COR-L47 (cell line): ENCODE results near the gene KDM4D.
"Not testable (repeated sequence)": the region's sequence is repeated elsewhere in the genome, so short reads cannot be mapped to it uniquely, and the experiment has no call there.

ENCODE experiments used
- DNase-seq: peaks from one replicate; lab custom pipeline; 2025; lab: John Stamatoyannopoulos, UW

The KDM4D gene

DNA sequence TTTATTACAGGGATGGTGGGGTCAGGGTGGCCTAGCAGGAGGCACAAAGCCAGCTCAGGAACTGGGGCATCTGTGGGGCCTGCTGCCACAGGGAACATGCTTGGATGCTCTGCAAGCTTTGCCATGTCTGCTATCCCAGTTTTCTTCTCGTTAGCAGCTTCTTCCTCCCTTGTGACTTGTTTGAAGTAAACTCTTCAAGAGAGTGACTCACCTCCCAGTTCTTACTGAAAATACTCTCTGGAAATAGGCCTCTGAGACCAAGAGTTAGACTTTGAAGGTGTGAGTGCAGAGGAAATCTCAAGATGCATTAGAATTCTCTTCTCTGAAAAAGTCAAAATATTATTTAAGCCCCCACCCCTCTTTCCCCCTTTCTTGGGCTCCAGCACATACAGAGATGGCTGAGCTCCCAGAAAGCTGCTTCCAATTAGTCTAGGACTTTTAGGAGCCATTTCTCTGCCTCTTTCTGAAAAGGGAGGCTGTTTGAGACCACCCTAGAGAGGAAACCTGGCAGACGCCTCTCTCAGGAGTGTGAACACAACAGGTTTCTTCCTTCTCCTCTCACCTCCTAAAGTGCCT is 15.3 kb upstream of the KDM4D start:
- no peak for DNase-seq

DNA sequence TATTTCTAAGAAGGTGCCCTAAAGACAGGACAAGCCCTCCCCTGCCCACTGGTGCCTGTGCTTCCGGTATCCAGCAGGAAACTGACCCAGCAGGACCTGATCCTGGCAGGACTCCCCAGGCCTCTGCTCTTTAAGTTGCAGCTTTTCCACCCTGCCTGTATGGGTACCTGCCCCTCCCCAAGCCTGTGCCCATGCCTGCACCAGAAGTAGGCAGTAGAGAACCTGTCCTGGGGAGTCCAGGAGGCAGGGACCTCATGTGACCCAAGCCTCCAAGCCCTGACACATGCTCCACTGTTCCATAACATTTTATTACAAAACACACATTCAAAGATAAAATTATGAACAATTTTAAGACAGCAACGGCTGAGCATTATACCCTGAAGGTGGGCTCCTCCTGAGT is 14.3 kb upstream of the KDM4D start:
- no peak for DNase-seq

DNA sequence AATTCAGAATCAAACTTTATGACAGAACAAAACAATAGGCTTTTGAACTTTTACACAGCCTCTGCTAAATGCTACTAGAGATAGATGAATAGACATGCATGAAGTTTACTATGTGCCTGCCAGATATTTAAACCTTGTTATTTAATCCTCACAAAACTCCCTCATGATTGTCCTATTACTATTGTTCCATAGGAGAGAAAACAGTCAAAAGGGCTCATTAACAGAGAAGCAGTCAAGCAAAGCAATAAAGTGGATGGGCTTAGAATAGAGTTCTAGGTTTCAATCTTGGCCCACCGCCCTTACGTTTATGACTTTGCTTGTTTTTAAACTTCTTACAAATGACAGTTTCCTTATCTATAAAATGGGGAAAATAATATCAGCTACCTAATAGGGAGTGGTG is 13.0 kb upstream of the KDM4D start:
- no peak for DNase-seq

DNA sequence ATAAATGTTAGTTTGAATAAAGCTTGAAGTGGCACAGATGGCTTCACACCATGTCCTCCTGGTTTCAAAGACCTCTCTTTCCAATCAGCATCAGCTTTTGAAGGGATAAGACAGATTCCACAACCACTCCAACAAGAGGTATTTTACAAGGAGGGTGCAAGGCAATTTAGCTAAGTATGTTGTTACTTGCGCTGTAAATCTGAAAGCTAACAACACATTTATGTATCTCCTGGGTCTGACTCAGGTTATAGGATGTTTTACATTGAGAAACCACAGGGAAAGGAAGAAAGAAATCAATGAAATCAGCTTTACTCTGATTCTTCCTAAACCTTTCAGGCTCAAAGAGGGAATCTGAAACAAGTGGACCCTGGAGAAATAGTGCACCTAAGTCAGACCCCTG is 12.3 kb upstream of the KDM4D start:
- no peak for DNase-seq

DNA sequence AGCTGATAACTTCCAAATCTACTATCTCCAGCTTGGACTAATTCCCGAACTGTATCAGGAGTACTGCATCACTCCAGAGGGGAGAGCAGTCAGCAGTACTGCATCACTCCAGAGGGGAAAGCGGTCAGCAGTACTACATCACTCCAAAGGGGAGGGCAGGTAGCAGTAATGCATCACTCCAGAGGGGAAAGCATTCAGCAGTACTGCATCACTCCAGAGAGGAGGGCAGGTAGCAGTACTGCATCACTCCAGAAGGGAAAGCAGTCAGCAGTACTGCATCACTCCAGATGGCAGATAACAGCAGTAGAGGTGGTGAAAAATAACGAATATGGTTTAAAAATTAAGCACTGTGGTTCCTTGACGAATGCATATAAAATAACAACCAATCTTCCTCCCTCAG is 8.6 kb upstream of the KDM4D start:
- no peak for DNase-seq

DNA sequence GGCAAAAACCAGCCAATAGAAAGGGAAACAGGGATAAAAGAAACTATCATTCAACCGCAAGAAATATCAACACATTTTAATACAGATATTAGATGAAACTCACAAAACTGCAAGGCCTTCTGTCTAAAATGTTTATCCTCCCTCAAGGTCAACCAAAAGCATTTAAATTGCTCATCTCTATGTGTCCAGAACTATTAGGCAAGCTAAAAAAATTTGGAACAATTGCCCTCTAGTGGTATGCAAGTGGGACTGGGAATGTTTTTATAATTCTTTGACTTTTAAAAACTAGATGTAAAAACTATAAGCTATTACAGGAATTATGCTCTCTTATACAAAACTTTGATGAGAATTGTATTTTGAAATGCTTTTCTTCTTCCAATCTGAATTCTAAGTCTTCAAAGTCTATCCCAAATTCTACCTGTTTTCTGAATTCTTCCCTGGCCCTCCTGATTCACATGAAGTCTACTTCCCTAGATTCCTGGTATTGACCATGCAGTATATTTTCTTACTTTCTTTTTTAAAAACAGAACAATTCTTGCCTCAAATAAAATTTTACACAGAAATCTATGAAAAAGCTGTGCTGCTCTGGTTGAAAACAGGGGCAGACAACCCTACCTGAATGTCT is 5.1 kb upstream of the KDM4D start:
- DNase-seq: no peak

DNA sequence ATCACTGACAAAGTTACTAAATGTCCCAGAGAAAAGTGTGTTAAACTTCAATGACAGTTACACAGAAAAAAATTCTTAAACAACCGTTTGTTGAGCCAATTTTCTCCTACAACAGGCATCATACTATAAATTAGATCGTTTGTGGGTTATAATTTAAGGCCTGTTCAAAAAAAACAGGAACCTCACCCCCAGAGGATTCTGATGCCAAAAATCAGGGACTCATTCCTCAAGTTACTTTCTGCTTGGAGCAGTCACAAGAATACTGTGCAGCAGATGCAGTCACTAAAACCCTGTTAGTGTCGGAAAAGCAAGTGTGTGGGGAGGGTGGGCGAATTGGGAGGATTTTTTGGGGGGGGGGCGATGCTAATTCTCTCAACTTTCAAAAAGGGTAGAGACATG is 810 bp upstream of the KDM4D start:
- DNase-seq: no peak

DNA sequence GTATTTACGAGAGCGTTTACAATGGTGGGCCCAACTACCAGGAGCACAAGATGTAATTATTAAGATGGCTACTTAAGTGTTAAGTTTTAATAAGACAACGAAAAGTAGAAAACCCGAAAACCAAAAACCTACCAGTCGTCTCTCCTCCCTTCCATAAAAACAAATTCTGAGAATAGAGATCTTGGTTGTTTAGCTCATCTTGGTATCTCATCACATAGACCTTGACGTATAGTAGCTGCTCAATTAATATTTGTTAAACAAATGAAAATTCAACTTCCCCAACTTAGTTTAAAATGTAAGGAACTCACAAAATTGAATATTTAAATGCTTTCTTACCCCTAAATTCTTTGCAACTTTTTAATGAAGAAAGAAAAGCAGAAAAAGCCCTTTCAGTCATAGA is 669 bp downstream of the KDM4D start:
- DNase-seq: no peak

DNA sequence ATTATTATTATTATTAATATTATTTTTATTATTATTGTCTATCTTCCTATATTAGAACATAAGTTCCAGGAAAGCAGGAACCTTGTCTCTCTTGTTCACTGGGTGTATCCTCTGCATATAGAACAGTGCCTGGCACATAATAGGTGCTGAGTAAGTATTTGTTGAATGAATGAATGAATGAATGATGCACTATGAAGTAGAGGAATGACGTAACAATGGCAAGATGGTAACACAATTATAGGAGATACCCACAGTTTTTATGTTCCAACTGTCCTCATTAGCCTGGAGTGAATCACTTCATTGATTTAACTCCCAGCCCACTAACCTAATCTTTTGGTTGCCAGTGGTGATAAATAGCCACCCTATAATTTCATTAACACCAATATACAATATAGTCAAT is 2.1 kb downstream of the KDM4D start:
- no peak for DNase-seq

DNA sequence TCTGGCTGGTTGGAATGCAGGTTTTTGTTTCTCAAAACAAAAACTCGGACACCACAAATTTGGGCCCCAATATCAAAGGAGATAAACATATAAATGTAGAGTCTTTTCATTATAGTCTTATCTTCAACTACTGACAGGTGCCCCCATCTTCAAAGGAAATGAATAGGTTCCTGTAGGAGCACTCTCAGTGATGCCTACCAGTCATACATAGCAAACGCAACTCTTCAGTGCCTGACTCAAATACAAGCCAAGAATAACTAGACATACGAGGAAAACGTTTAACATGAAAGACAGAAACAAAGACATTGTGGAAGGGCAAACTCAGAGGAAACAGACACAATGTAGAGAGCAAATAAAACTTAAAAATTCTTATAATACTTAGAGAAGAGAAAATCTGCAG is 13.9 kb downstream of the KDM4D start:
- DNase-seq: no peak

DNA sequence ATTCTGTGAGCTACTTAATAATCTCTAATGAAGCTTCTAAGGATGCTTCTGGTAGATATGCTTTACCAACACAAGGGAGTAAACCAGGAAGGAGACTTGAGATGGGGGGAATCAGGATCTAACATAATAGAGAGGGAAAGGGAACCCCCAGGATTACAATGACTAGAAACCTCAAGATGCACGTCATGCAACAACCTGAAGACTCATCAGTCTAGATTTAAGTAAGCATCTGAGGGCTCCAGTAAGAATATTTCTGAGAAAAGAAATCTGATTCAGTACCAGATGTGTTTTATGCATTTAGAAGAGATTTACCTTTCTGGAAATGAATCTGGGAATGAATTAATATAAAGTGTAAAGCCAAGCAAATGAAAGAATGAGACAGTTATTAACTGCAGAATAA is 15.2 kb downstream of the KDM4D start:
- no peak for DNase-seq

DNA sequence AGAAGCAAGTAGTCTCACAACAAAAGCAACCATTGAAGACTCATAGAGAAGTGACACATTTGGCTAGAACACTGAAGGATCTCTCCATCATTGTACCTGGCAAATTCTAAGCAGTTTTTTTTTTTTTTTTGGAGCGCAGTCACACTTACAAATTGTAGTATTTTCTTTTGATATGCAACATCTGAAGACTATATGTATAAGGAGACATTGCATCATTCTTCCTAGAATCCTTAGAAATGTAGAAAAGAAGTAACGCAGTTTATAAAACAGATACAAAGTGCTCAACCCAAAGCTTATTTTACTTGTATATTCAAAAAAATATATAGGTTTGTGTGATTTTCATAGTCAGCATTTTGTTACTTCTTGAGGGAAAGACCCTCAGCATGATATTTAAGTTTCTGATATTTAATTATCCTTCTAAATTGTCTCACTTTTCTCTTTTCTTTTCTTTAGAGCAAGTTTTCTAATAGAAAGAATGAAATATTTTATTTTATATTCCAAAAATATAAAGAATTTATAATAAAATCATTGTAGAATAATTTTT is 20.0 kb downstream of the KDM4D start:
- DNase-seq: no peak

DNA sequence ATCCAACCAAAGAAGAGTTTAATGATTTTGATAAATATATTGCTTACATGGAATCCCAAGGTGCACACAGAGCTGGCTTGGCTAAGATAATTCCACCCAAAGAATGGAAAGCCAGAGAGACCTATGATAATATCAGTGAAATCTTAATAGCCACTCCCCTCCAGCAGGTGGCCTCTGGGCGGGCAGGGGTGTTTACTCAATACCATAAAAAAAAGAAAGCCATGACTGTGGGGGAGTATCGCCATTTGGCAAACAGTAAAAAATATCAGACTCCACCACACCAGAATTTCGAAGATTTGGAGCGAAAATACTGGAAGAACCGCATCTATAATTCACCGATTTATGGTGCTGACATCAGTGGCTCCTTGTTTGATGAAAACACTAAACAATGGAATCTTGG is 23.9 kb downstream of the KDM4D start:
- no peak for DNase-seq

DNA sequence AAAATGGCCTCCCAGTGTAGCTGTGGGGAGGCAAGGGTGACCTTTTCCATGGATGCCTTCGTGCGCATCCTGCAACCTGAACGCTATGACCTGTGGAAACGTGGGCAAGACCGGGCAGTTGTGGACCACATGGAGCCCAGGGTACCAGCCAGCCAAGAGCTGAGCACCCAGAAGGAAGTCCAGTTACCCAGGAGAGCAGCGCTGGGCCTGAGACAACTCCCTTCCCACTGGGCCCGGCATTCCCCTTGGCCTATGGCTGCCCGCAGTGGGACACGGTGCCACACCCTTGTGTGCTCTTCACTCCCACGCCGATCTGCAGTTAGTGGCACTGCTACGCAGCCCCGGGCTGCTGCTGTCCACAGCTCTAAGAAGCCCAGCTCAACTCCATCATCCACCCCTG is 24.8 kb downstream of the KDM4D start:
- no peak for DNase-seq

DNA sequence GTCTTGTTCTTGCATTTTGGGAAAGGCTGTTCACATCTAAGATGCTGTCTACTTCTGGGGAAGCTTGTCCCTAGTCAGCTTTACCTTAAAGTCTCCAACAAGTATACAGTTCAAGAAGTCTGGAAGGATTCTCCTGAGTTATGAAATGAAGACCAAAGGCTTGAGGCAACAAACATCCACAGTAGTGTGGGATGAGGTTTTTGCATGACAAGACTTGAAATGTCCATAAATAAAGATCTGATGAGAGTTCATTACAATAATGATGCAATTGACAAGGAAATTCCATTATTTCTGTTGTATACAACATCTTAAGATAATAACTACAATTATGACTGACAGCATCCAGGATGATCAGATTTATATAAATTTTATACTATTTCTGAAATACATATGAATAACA is 30.2 kb downstream of the KDM4D start:
- no peak for DNase-seq

DNA sequence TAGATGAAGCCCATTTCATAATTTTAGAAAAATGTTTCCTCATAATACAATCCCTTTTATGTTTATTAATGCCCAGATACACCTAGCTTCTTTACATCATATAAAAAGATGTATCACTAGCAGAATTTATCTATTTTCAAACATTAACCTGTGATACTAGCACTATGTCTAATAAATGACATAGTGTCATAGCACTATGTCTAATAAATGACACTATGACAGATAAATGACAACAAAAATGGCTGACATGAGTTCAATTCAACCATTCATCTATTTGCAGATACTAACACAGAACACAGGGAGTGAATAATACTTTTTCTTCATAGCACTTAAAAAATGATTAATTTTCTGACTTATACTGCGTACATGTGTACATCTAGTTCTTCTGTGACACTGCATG is 32.1 kb downstream of the KDM4D start:
- DNase-seq: no peak

DNA sequence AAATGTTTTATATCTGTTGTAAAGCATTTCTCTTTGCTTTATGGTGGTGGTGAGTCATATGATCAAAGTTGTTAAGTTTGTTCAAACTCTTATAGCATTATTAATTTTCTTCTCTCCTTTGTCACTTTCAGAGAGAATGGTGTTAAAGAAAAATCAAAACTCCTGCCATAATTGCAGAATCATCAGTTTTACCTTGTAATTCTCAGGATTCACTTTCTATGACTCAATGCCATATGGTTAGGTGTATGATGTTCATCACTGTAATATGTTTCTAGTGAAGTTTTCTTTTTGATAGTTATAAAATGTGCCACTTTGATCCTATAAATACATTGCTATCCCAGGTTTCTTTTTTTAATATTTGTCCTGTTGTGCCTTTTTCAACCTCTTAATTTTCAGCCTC is 37.9 kb downstream of the KDM4D start:
- DNase-seq: no peak

DNA sequence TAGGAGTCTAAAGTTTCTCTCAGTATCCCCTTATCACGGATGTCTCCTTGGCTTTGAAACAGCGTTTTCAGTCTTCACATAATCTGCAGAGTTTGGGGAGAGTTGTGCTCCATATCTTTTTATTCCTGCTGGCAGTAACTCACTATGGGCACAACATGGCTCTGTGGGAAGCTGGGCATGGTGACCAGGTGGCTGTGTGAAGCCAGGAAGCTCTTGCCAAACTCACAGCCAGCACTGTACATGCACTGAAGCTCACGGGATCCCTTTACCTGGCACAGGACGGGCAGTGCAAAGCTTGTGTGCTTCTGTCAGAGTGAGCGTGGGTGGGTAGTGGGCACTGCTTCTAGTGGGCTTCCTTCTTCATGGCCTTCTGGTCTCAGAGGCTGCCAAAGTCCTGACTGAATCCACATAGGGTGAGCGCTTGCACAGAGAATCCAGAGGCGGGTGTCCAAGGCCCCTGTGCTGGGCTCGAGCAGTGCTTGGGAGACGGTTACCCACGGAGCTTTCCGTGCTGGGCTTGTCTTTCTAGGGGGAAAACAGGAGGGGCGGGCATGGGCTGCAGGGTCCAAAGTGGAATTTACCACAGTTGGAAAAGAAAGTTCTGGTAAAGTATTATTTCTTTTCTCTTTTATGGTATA is 40.8 kb downstream of the KDM4D start:
- no peak for DNase-seq

DNA sequence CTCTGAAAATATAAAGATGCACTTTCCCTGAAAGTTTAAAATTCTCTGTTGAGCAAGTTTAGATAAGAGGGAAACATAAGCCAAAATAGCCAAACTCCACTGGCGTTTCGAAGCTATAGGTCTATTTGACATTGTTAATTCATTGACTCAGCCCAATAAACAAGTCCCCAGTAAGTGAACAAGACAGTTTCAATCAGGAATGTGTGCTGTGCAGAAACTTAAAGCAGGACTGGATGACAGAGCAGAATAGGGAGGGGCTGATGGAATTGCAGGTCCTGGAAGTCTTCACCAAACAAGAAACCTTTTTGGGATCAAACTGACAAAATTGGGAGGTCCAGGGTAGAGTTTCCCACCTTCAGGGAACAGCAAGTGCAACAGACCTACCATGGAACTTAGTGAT is 42.6 kb downstream of the KDM4D start:
- no peak for DNase-seq

DNA sequence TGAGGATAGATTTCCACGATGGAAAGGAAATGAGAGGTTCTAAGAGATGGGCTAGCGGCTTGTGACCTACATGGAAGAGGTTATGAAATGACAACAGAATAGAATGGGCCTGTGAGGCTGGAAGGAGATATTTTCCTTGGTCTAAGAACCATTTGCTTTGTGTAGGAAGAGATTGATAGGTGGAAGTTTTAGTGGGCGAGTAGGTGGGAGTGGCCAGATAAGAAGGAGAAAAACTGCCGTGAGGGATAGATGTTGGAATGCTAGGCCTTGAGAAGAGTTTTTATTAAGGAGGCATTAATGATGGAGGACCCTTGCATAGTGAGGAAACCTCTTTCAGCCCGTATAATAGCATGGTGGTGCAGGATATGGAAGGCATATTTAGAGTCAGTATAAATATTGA is 48.0 kb downstream of the KDM4D start:
- not testable (repeated sequence) for DNase-seq

DNA sequence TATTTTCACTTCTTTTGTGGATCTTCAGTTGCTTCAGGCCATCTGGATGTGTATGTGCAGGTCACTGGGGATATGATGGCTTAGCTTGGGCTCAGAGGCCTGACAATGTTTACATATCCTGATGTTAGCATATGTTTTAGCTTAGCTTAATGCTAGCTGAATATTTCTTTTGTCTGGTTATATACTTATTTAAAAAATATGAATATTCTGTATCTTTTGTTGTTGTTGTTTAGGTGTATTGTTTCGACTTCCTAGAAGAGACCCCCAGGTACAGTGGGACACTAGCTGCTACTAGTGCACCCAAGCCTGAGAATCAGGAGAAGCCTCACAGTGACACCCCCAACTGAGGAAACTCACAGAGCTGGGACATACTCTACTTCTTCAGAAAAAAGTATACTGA is 51.4 kb downstream of the KDM4D start, which contains the start of gene KDM4E:
TSS of gene KDM4E (plus strand) at position 301 of the 400 bp plus-strand sequence. CDS start 300 bp downstream, outside the sequence.
- no peak for DNase-seq

DNA sequence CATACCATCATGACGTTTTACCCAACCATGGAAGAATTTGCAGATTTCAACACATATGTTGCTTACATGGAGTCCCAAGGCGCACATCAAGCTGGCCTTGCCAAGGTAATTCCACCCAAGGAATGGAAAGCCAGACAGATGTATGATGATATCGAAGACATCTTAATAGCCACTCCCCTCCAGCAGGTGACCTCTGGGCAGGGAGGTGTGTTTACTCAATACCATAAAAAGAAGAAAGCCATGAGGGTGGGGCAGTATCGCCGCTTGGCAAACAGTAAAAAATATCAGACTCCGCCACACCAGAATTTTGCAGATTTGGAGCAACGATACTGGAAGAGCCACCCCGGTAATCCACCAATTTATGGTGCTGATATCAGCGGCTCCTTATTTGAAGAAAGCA is 52.1 kb downstream of the KDM4D start:
- not testable (repeated sequence) for DNase-seq

DNA sequence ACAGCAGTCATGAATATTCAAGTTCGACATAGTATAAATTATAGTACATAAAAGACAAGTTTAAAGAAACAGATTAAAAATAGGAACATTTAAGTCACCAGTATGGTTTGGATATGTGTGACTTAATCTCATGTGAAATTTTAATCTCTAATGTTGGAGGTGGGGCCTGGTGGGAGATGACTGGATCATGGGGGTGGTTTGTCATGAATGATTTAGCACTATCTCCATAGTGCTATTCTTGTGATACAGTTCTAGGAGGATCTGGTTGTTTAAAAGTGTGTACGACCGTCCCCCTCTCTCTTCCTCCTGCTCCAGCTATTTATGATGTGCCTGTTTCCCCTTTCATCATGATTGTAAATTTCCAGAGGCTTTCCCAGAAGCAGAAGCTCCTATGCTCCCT is 54.8 kb downstream of the KDM4D start:
- no peak for DNase-seq

DNA sequence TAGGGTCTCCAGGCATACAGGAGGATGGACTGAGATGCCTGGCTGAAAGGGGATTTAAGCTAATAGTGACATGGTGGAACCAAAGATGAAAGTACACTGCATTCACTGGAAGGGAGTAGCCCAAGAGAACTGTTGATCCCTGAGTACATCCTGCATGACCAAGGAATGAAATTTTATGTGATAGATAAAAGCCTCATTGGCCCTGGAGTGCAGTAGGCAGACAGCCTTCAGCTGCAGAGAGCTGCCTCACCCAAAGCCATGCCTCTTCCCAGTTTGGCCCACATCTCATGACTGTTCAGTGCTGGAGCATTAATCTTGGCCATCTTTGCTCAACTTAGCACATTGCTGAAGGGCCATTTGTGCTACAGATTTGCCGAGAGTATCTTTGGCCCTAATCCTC is 59.5 kb downstream of the KDM4D start:
- DNase-seq: no peak
